ENCODE data around the gene GXYLT2.

GXYLT2 gene

DNA sequence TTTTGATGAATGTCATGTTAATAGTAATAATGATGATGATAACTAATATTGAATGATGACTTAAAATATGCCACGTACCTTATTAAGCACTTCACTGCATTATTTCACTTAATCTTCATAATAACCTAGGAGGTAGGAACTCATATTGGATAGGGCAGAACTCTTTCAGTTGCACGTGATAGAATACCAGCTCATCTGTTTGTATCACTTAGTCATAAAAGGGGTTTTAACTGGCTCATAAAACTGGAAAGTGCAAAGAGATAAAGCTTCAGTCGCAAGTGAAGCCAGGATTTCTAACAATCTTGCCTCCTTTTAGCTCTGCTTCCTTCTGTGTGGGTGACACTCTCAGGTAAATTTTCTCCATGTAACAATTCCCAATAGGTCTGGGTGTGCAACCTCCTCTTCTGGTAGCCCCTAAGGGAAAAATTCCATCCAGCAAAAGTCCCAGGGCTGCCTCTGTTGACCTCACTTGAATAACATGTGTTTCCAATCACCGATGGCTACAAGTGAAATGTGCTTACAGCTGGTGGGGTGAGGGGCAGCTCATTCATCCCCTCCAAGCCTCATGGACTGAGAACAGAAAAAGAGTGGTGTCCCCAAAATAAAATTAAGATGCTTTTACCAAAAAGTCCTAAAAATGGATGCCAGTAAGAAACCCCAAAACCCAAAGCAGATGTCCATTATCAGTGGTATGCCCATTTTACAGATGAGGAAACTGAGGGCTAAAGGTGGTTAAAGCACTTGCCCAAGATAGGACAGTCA, 9.3 kb downstream of the GXYLT2 start:
- Histone ChIP-seq H3K4me3 (ENCODE audit: low read depth, low read length) (no peak overlapping the region), H3K4me1 (no peaks in the 10 kb centered on the region), H3K36me3 (no peaks in the 10 kb centered on the region), H3K27me3 (no peaks in the 10 kb centered on the region), H3K9me3 (no peaks in the 10 kb centered on the region)
- no peak for DNase-seq
- TF ChIP-seq, protein P1, sequence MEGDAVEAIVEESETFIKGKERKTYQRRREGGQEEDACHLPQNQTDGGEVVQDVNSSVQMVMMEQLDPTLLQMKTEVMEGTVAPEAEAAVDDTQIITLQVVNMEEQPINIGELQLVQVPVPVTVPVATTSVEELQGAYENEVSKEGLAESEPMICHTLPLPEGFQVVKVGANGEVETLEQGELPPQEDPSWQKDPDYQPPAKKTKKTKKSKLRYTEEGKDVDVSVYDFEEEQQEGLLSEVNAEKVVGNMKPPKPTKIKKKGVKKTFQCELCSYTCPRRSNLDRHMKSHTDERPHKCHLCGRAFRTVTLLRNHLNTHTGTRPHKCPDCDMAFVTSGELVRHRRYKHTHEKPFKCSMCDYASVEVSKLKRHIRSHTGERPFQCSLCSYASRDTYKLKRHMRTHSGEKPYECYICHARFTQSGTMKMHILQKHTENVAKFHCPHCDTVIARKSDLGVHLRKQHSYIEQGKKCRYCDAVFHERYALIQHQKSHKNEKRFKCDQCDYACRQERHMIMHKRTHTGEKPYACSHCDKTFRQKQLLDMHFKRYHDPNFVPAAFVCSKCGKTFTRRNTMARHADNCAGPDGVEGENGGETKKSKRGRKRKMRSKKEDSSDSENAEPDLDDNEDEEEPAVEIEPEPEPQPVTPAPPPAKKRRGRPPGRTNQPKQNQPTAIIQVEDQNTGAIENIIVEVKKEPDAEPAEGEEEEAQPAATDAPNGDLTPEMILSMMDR (IDR thresholded peaks at IDR 0.05; ENCODE audit: low read depth, low read length): no peak

DNA sequence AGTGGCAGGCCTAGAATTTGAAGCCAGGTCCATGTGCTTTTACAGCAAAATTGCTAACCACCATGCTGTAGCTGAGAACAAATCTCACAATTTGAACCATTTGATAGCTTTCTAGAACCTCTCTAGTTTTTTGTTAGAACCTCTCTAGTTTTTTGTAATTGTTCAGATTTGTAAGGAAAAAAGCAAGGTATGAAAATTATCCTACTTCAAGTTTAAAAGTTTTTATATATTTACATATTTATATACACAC, 9.8 kb downstream of the GXYLT2 start:
- Histone ChIP-seq H3K4me3 (ENCODE audit: low read depth, low read length) (no peak overlapping the region), H3K36me3 (no peaks in the 10 kb centered on the region), H3K4me1 (no peaks in the 10 kb centered on the region), H3K9me3 (no peaks in the 10 kb centered on the region), H3K27me3 (no peaks in the 10 kb centered on the region)
- DNase-seq: no peak
- TF ChIP-seq, protein P1 (IDR thresholded peaks at IDR 0.05; ENCODE audit: low read depth, low read length): no peak

DNA sequence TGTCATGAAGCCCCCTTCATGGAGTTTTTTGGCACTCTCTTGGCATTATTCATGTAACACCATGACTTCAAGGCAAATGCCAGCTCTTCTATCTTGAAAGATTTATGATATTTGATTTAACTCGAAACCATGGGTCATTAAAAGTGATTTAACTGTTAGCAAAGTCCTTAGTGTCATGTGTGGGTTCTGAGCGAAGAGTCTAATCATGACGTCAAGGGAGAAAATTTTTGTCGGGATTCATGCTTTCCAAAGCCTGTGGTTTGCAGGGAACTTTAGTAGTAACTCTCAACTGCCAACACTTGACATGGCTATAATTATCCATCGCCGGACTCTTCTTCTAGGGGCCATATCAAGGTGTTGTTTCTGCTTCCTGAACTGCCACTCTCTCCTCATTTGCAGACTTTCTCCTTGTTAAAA, 11.5 kb downstream of the GXYLT2 start:
- Histone ChIP-seq H3K4me1 (no peaks in the 10 kb centered on the region), H3K36me3 (no peaks in the 10 kb centered on the region), H3K4me3 (ENCODE audit: low read depth, low read length) (no peak overlapping the region), H3K9me3 (no peaks in the 10 kb centered on the region), H3K27me3 (no peaks in the 10 kb centered on the region)
- TF ChIP-seq, protein P1 (IDR thresholded peaks at IDR 0.05; ENCODE audit: low read depth, low read length): no peak
- DNase-seq: no peak

DNA sequence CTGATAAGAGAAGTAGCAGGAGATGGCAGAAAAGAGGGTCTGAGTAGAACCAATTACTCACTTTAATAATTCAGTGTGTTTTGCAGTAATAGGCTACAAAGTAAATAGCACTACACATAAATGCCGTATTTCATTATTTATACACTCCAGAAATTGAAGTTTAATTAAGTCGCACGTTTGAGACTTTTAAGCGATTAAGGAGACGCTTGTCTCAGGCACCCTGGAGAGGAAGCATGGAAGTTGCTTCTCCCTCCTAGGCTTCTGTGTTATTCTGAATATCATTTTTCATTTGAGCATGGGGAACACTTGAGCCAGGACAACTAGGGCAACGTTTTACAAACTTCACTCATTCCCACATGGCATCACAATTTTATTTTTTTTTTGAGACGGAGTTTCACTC, 12.2 kb downstream of the GXYLT2 start:
- TF ChIP-seq, protein P1 (IDR thresholded peaks at IDR 0.05; ENCODE audit: low read depth, low read length): no peak
- Histone ChIP-seq H3K36me3 (no peaks in the 10 kb centered on the region), H3K9me3 (no peaks in the 10 kb centered on the region), H3K4me1 (no peaks in the 10 kb centered on the region), H3K4me3 (ENCODE audit: low read depth, low read length) (no peak overlapping the region), H3K27me3 (no peaks in the 10 kb centered on the region)
- DNase-seq: no peak

DNA sequence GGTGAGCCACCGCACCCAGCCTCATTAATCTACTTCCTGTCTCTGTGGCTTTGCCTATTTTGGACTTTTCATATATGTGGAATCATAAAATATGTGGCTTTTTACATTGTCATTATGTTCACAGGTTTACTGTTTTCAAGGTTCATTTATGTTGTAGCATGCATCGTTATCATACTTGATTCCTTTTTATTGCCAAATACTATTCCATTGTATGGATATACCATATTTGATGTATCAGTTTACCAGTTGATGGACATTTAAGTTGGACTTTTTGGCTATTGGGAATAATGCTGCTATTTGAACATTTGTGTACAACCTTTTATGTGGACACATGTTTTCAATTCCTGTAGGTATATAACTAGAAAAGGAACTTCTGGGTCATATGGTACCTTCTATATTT, 14.0 kb downstream of the GXYLT2 start:
- Histone ChIP-seq H3K27me3 (no peaks in the 10 kb centered on the region), H3K4me3 (ENCODE audit: low read depth, low read length) (no peak overlapping the region), H3K36me3 (no peaks in the 10 kb centered on the region), H3K4me1 (no peaks in the 10 kb centered on the region), H3K9me3 (no peaks in the 10 kb centered on the region)
- DNase-seq: no peak
- TF ChIP-seq, protein P1 (IDR thresholded peaks at IDR 0.05; ENCODE audit: low read depth, low read length): no peak

DNA sequence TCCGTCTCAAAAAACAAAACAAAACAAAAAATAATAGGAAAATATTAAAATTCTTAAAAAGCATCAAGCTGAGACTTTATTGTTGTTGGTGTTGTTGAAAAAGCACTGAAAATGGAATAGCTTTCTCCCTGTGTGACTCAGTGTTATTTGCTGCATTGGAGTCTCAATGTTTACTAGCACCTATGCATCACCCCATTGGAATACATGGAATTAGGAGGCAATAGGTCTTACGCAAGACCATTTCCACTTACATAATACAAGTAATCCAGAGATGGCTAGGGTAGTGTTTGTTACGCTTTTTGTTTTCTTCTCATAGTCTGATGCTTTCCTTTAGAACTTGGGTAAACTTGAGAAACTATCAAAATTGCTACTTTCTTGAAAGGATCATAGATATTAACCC, 15.2 kb downstream of the GXYLT2 start:
- no peak for DNase-seq
- Histone ChIP-seq H3K36me3 (no peaks in the 10 kb centered on the region), H3K9me3 (no peaks in the 10 kb centered on the region), H3K4me1 (no peaks in the 10 kb centered on the region), H3K27me3 (no peaks in the 10 kb centered on the region), H3K4me3 (ENCODE audit: low read depth, low read length) (no peak overlapping the region)
- TF ChIP-seq, protein P1 (IDR thresholded peaks at IDR 0.05; ENCODE audit: low read depth, low read length): no peak
